SK-N-SH (cell line): ENCODE data around the gene TNFRSF4. TPM values are rescaled to one million over a fixed set of nuclear protein-coding genes. Genes with fewer than 3 reads are reported as not detected.

Experiments used
- CTCF ChIA-PET: fragments of 300-600, 350-600 bp; formaldehyde crosslinking; extraction: SDS; loops from one replicate; lab custom pipeline; 2021; lab: Yijun Ruan, JAX
- POLR2A ChIA-PET: fragments of 350-600 bp; sonication (Branson Sonifier 250); formaldehyde crosslinking; extraction: SDS; loops from one replicate; lab custom pipeline; 2020; ENCODE audit warnings: antibody characterized with exemption, inconsistent platforms; lab: Yijun Ruan, JAX
- DNase-seq: peaks from one replicate; pipeline ENCODE4 v3.0.0; 2012
- H2AFZ ChIP-seq: fragments of 200-600 bp; sonication (generic); 2 replicates; pipeline ENCODE4 v1.8.1; 2016; ENCODE audit warnings: antibody characterized with exemption, mild to moderate bottlenecking, low read depth
- H3F3A ChIP-seq: fragments of 200-600 bp; sonication (generic); replicated peaks from 2 replicates; pipeline ENCODE3; 2016; ENCODE audit warnings: antibody characterized with exemption, mild to moderate bottlenecking; ENCODE audit not compliant: insufficient read depth
- H3K27ac ChIP-seq, 2 experiments: fragments of 200-500 bp in 1 of 2; fragments of 200-600 bp in 1 of 2; sonication (Bioruptor generic) in 1 of 2; sonication (generic), shearing (Covaris generic) in 1 of 2; 2 replicates each; pipeline versions ENCODE4 v1.5.1 to v1.6.1; 2014 to 2016; ENCODE audit warnings: low read depth in 2 of 2, inconsistent platforms in 1 of 2, low read length in 1 of 2, mild to moderate bottlenecking in 1 of 2, mixed read lengths in 1 of 2
- H3K27me3 ChIP-seq: fragments of 200-600 bp; sonication (generic), shearing (Covaris generic); 2 replicates; pipeline ENCODE4 v1.6.1; 2016; ENCODE audit warnings: mixed run types; ENCODE audit not compliant: insufficient read depth
- H3K36me3 ChIP-seq, 2 experiments: fragments of 200-500 bp in 1 of 2; fragments of 200-600 bp in 1 of 2; sonication (Bioruptor generic) in 1 of 2; sonication (generic) in 1 of 2; replicated peaks in 1 of 2; 2 replicates each; pipeline versions ENCODE3 to v1.5.1; 2014 to 2016; ENCODE audit warnings: low read length in 1 of 2, mild to moderate bottlenecking in 1 of 2; ENCODE audit not compliant: insufficient read depth in 2 of 2, control insufficient read depth in 1 of 2
- H3K4me1 ChIP-seq, 2 experiments: fragments of 200-500 bp in 1 of 2; fragments of 200-600 bp in 1 of 2; sonication (Bioruptor generic) in 1 of 2; sonication (generic), shearing (Covaris generic) in 1 of 2; 2 replicates each; pipeline versions ENCODE4 v1.5.1 to v1.6.1; 2014 to 2016; ENCODE audit warnings: low read depth in 1 of 2, low read length in 1 of 2, mixed run types in 1 of 2; ENCODE audit not compliant: insufficient read depth in 2 of 2, control insufficient read depth in 1 of 2
- H3K4me2 ChIP-seq: fragments of 200-600 bp; sonication (generic), shearing (Covaris generic); 2 replicates; pipeline ENCODE4 v1.6.1; 2017; ENCODE audit warnings: mixed run types
- H3K4me3 ChIP-seq, 2 experiments: fragments of 200-500 bp in 1 of 2; fragments of 200-600 bp in 1 of 2; sonication (Bioruptor generic) in 1 of 2; sonication (generic), shearing (Covaris generic) in 1 of 2; 2 replicates each; pipeline versions ENCODE4 v1.5.1 to v1.8.1; 2014 to 2016; ENCODE audit warnings: low read depth in 2 of 2, inconsistent platforms in 1 of 2, low read length in 1 of 2, mild to moderate bottlenecking in 1 of 2, mixed read lengths in 1 of 2, moderate library complexity in 1 of 2
- H3K79me2 ChIP-seq: fragments of 200-600 bp; sonication (generic); 2 replicates; pipeline ENCODE4 v1.8.1; 2017; ENCODE audit warnings: mild to moderate bottlenecking; ENCODE audit not compliant: insufficient read depth
- H3K9ac ChIP-seq: fragments of 200-600 bp; sonication (generic); 2 replicates; pipeline ENCODE4 v1.6.1; 2017; ENCODE audit warnings: mixed run types
- H3K9me2 ChIP-seq: fragments of 200-600 bp; sonication (generic); 2 replicates; pipeline ENCODE4 v1.6.1; 2017; ENCODE audit warnings: mixed run types
- H3K9me3 ChIP-seq: fragments of 200-600 bp; sonication (generic); 2 replicates; pipeline ENCODE4 v1.6.1; 2017; ENCODE audit warnings: mixed run types, mild to moderate bottlenecking, moderate library complexity
- H4K20me1 ChIP-seq: fragments of 200-600 bp; sonication (generic); 2 replicates; pipeline ENCODE4 v1.6.1; 2017; ENCODE audit warnings: mild to moderate bottlenecking, mixed run types; ENCODE audit not compliant: insufficient read depth
- CTCF ChIP-seq: fragments of 200-600 bp; sonication (generic); IDR thresholded peaks from 2 replicates; pipeline ENCODE4 v1.6.1; 2017; ENCODE audit warnings: antibody characterized with exemption, mild to moderate bottlenecking, moderate library complexity
- ELF1 ChIP-seq: IDR thresholded peaks from 2 replicates; pipeline ENCODE4 v1.4.0; 2012
- EP300 ChIP-seq, 2 experiments: IDR thresholded peaks; 2 replicates each; pipeline versions ENCODE4 v1.4.0 to v1.6.1; 2012; ENCODE audit warnings: borderline replicate concordance in 1 of 2, low read depth in 1 of 2, low read length in 1 of 2
- FOSL2 ChIP-seq: IDR thresholded peaks from 2 replicates; pipeline ENCODE4 v1.4.0; 2012; ENCODE audit warnings: low read depth, mild to moderate bottlenecking, moderate library complexity, borderline replicate concordance
- FOXJ3 ChIP-seq: sonication (generic); formaldehyde crosslinking; IDR thresholded peaks from 2 replicates; pipeline ENCODE4 v1.5.1; 2020; ENCODE audit warnings: mild to moderate bottlenecking, missing genetic modification reagents
- FOXM1 ChIP-seq: IDR thresholded peaks from 2 replicates; pipeline ENCODE4 v1.4.0; 2012; ENCODE audit warnings: low read depth, mild to moderate bottlenecking
- IRF3 ChIP-seq: fragments of 150-350 bp; IDR thresholded peaks from 2 replicates; pipeline ENCODE4 v1.6.1; 2016; ENCODE audit warnings: mild to moderate bottlenecking, low read depth, low read length
- JUND ChIP-seq: IDR thresholded peaks from 2 replicates; pipeline ENCODE4 v1.4.0; 2012
- MXI1 ChIP-seq: IDR thresholded peaks from 2 replicates; pipeline ENCODE4 v1.6.1; 2012; ENCODE audit warnings: mild to moderate bottlenecking, low read depth, low read length, improper control_type of control experiment
- NFIC ChIP-seq: IDR thresholded peaks from 2 replicates; pipeline ENCODE4 v1.4.0; 2012; ENCODE audit warnings: borderline replicate concordance
- PBX3 ChIP-seq: IDR thresholded peaks from 2 replicates; pipeline ENCODE4; 2012
- RAD21 ChIP-seq: IDR thresholded peaks from 2 replicates; pipeline ENCODE4 v1.6.1; 2012; ENCODE audit warnings: mild to moderate bottlenecking, low read length
- RFX5 ChIP-seq: IDR thresholded peaks from 2 replicates; pipeline ENCODE4 v1.6.1; 2012; ENCODE audit warnings: mild to moderate bottlenecking, improper control_type of control experiment, low read length
- USF2 ChIP-seq: fragments of 150-350 bp; IDR thresholded peaks from 2 replicates; pipeline ENCODE4 v1.6.1; 2017; ENCODE audit warnings: antibody characterized with exemption, low read length, low read depth, borderline replicate concordance
- YY1 ChIP-seq: IDR thresholded peaks from 2 replicates; pipeline ENCODE4 v1.4.0; 2012; ENCODE audit warnings: low read depth, mild to moderate bottlenecking
- ZBTB33 ChIP-seq: IDR thresholded peaks from 2 replicates; pipeline ENCODE4 v1.4.0; 2012; ENCODE audit warnings: low read depth, borderline replicate concordance
- WGBS: methylation state at CpG from one replicate; pipeline ENCODE4 v1.1.6; 2017; ENCODE audit warnings: low lambda C conversion rate; 5-methylcytosine and 5-hydroxymethylcytosine counted together
- polyA plus RNA-seq, 3 experiments: library from polyadenylated mRNA; depleted of rRNA; stranded (reverse); fragments of >200 nt; gene quantifications; 2 replicates each; pipeline ENCODE4 v1.2.3, GENCODE V29; 2012

TNFRSF4 gene
- polyA plus RNA-seq, 1 of the 3 experiments (the other 2 are of a cell fraction), result not detected

GRCh38 chr1:1236945-1237873 lies 23.3 kb upstream of the TNFRSF4 start:
- Histone ChIP-seq H3K79me2 (peaks cover 21% of the 10 kb centered on the region), H3K27ac (no peak overlapping the region), H4K20me1 (no peaks in the 10 kb centered on the region), H3K36me3 (peaks cover 0 to 17% of the 10 kb centered on the region in 2 experiments), H3F3A (no peaks in the 10 kb centered on the region), H3K4me3 (no peak overlapping the region), H3K9me2 (no peaks in the 10 kb centered on the region), H3K27me3 (no peaks in the 10 kb centered on the region), H2AFZ (no peak overlapping the region), H3K4me2 (no peak overlapping the region), H3K9ac (no peak overlapping the region), H3K4me1 (peaks cover 0 to 29% of the 10 kb centered on the region in 2 experiments; a peak in 1 of 4 replicates), H3K9me3 (no peaks in the 10 kb centered on the region)
- DNase-seq, result no peak
- ChIA-PET CTCF (interaction anchor here (1.8 to 5.1 kb wide), 2 partner anchors 55 to 115 kb away, joined by 5 to 43 read pairs; no protein-coding TSS in a partner anchor), POLR2A (no interaction called here)
- no peak for TF ChIP-seq CTCF
- TF ChIP-seq RAD21, result no peak
- no peak for TF ChIP-seq IRF3
- TF ChIP-seq MXI1, result no peak
- TF ChIP-seq EP300 (IDR thresholded peaks at IDR 0.05; ENCODE audit: borderline replicate concordance in 1 of 2, low read depth in 1 of 2, low read length in 1 of 2), result no peak
- no peak for TF ChIP-seq JUND
- TF ChIP-seq NFIC, result no peak
- no peak for TF ChIP-seq FOXJ3 (CRISPR knock-in tag)
- no peak for TF ChIP-seq RFX5
- TF ChIP-seq PBX3, result no peak
- TF ChIP-seq ELF1, result no peak
- TF ChIP-seq YY1, result no peak
- TF ChIP-seq FOXM1, result no peak
- no peak for TF ChIP-seq USF2
- no peak for TF ChIP-seq ZBTB33
- TF ChIP-seq FOSL2, result no peak
- 82% methylated on average over 10 of the region's 34 CpGs for whole genome bisulfite sequencing
